ENCODE results near the gene BMP6. TPM values are rescaled to one million over a fixed set of nuclear protein-coding genes. Genes with fewer than 3 reads are reported as not detected.

Gene BMP6
- total and polyA plus RNA-seq, 2 of the 8 experiments (the other 6 are each of a cell fraction or from before 2014, with no cell fraction given): 2.0 to 2.1 TPM

- Histone ChIP-seq H4K91ac (replicated peaks; ENCODE audit: insufficient read length, low read length) (no peak overlapping the region), H2BK120ac (replicated peaks; ENCODE audit: low read depth, low read length) (no peak overlapping the region), H2AK5ac (ENCODE audit: low read depth, low read length) (no peak overlapping the region), H3K4me2 (ENCODE audit: insufficient read depth in 1 of 2, low read depth in 2 of 2, low read length in 2 of 2) (no peak overlapping the region), H3K23me2 (ENCODE audit: low read depth, low read length) (no peaks in the 10 kb centered on the region; the same call in 1 of the 2 replicates), H3K4me3 (ENCODE audit: extremely low read depth in 1 of 4, insufficient read depth in 2 of 4, low read depth in 3 of 4, low read length in 4 of 4) (no peak overlapping the region), H3K23ac (ENCODE audit: insufficient read length) (no peak overlapping the region), H2AFZ (ENCODE audit: low read length) (no peak overlapping the region), H4K20me1 (replicated peaks in 1 of 2; ENCODE audit: control insufficient read depth in 1 of 2, insufficient read depth in 2 of 2, low read length in 2 of 2) (no peaks in the 10 kb centered on the region), H3K9me3 (ENCODE audit: insufficient read depth in 2 of 2, low read depth in 1 of 2, low read length in 1 of 2) (no peaks in the 10 kb centered on the region), H3K36me3 (ENCODE audit: control insufficient read depth in 2 of 4, insufficient read depth in 4 of 4, low read length in 3 of 4) (no peaks in the 10 kb centered on the region), H4K8ac (ENCODE audit: extremely low read depth, insufficient read depth, low read length) (no peak overlapping the region), H3K9ac (replicated peaks in 1 of 4; ENCODE audit: extremely low read depth in 1 of 4, low read depth in 3 of 4, low read length in 3 of 4) (no peak overlapping the region), H3K79me2 (ENCODE audit: control insufficient read depth in 1 of 2, insufficient read depth in 2 of 2, low read length in 2 of 2) (no peaks in the 10 kb centered on the region), H2BK20ac (ENCODE audit: low read length) (no peak overlapping the region), H3K4me1 (replicated peaks in 1 of 4; ENCODE audit: control insufficient read depth in 3 of 4, insufficient read depth in 4 of 4, low read length in 3 of 4) (peaks cover 0 to 4% (median 0%) of the 10 kb centered on the region in 4 experiments; a peak in 2 of 7 replicates), H2BK12ac (ENCODE audit: low read depth, low read length) (no peak overlapping the region), H3K27me3 (replicated peaks in 1 of 4; ENCODE audit: control insufficient read depth in 3 of 4, extremely low read depth in 1 of 4, insufficient read depth in 3 of 4, low read length in 3 of 4) (no peaks in the 10 kb centered on the region), H4K5ac (ENCODE audit: insufficient read length, low read depth, low read length) (no peak overlapping the region), H3K79me1 (ENCODE audit: low read depth, low read length) (no peaks in the 10 kb centered on the region), H2BK5ac (ENCODE audit: low read depth, low read length) (no peak overlapping the region), H3K18ac (ENCODE audit: extremely low read depth, low read length) (no peak overlapping the region), H3K4ac (replicated peaks; ENCODE audit: insufficient read length, low read depth, low read length) (no peak overlapping the region), H3K14ac (ENCODE audit: insufficient read length) (no peak overlapping the region), H3K27ac (ENCODE audit: low read depth, low read length) (no peak overlapping the region), H3K56ac (replicated peaks; ENCODE audit: insufficient read length, low read depth, low read length) (no peak overlapping the region), H2BK15ac (ENCODE audit: low read length) (no peak overlapping the region)
- WGBS, 2 experiments (ENCODE audit: extremely low coverage in 1 of 2, insufficient coverage in 1 of 2, insufficient read length in 1 of 2, insufficient replicate concordance in 2 of 2, low coverage in 1 of 2, low lambda C conversion rate in 2 of 2, missing lambda C conversion rate in 1 of 2): 82% methylated on average over 9 of the region's 9 CpGs; no CpG with 5 or more reads in 1 of the 2 experiments
- FAIRE-seq (no peak), DNase-seq (ENCODE audit: low read depth in 1 of 2, low spot score in 2 of 2) (no peak)
- CTCF ChIA-PET (ENCODE audit: partially characterized antibody): interaction anchor here (0.5 to 2.2 kb wide), 4 partner anchors 12 to 212 kb away, joined by 3 to 7 read pairs (median 4); no protein-coding TSS in a partner anchor
- TF ChIP-seq KDM5A (IDR thresholded peaks at IDR 0.05; ENCODE audit: low read length) (no peak), KDM1A (IDR thresholded peaks at IDR 0.05; ENCODE audit: borderline replicate concordance, low read length) (no peak), EGR1 (IDR thresholded peaks at IDR 0.05; ENCODE audit: borderline replicate concordance, low read depth, low read length) (no peak), CHD1 (IDR thresholded peaks at IDR 0.05; ENCODE audit: low read depth, low read length) (no peak), POLR2AphosphoS5 (IDR thresholded peaks at IDR 0.05; ENCODE audit: low read depth, low read length) (no peak)
- POLR2A ChIA-PET (ENCODE audit: partially characterized antibody): no interaction called here
These were observed 107.2 kb downstream of the BMP6 start for GRCh38 chr6:7832904-7833750.

All from H1 (cell line).